Globus pallidus (tissue), 1 donor: ENCODE measurements around the gene CXCL16.
"Not testable (repeated sequence)": the region's sequence is repeated elsewhere in the genome, so short reads cannot be mapped to it uniquely, and the experiment has no call there.

Source experiments
- DNase-seq: peaks from one replicate; pipeline ENCODE4 v3.0.0-alpha.2; 2015; ENCODE audit warnings: low spot score

Gene CXCL16

GRCh38 chr17:4699401-4700056 lies 40.2 kb downstream of the CXCL16 start:
- peak; percentile 33 for DNase-seq

GRCh38 chr17:4696437-4696805 lies 43.3 kb downstream of the CXCL16 start:
- DNase-seq, result no peak

- DNase-seq, result no peak
Measured at GRCh38 chr17:4693416-4693815, 46.3 kb downstream of the CXCL16 start.

GRCh38 chr17:4691686-4692085 lies 48.0 kb downstream of the CXCL16 start:
- DNase-seq, result no peak

- DNase-seq, result no peak
Measured at GRCh38 chr17:4690745-4691144, 49.0 kb downstream of the CXCL16 start.

GRCh38 chr17:4689872-4690271 lies 49.9 kb downstream of the CXCL16 start:
- DNase-seq, result not testable (repeated sequence)

- DNase-seq, result not testable (repeated sequence)
Measured at GRCh38 chr17:4683739-4684138, 56.0 kb downstream of the CXCL16 start.
